Dermis microvascular lymphatic vessel endothelial cell (primary cell): ENCODE data around the gene MUC16. TPM values are rescaled to one million over a fixed set of nuclear protein-coding genes. Genes with fewer than 3 reads are reported as not detected.
"Not testable (repeated sequence)": the region's sequence is repeated elsewhere in the genome, so short reads cannot be mapped to it uniquely, and the experiment has no call there.

Source experiments
- DNase-seq, 2 donors: peaks; one replicate each; pipeline versions ENCODE4 v3.0.0 to v3.0.0-alpha.2; 2010; ENCODE audit warnings: low read depth in 2 of 2
- total RNA-seq: library from RNA; depleted of rRNA; stranded (reverse); fragments of >200 nt; gene quantifications from 2 replicates; pipeline ENCODE4 v1.2.1, GENCODE V29; 2014

MUC16 gene
- not detected in 2 replicates for total RNA-seq

DNA sequence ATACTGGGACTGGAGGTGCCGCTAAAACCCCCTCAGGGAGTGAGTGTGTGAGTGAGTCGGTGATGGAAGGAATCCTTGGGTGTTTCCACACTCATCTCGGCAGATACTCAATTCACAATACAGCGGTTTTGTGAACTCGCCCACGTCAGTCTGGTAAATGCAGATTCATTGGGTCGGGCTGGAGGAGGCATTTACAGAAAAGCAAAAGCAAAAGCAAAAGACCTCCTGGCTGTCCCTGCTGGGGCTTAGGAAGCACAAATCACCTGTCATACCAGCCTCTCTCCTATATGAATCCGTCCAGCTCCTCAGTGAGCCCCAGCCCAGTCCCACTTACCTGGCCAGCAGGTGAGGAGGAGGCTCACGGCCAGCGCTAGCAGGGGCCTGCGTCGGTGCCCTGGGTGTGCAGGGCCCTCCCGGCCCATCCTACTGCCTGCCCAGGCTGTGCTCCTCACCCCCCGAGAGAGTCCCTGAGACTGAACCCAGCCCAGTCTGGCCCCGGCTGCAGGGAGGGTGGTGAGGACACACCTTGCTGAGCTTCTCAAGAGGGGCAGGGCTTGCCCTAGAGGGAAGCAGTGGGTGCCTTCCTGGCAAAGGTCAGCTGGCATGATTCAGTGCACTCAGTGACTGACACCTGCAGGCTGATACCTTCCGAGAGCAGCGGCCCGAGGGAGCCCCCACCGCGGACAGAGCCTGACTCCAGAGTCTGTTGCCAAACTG lies at the start of gene MUC16:
Gene MUC16 (minus strand): TSS at position 475 of the 717 bp plus-strand sequence.
- no peak for DNase-seq

- no peak for DNase-seq
Observed at GRCh38 chr19:9058905-9059667, 48.9 kb upstream of the MUC16 start.

DNA sequence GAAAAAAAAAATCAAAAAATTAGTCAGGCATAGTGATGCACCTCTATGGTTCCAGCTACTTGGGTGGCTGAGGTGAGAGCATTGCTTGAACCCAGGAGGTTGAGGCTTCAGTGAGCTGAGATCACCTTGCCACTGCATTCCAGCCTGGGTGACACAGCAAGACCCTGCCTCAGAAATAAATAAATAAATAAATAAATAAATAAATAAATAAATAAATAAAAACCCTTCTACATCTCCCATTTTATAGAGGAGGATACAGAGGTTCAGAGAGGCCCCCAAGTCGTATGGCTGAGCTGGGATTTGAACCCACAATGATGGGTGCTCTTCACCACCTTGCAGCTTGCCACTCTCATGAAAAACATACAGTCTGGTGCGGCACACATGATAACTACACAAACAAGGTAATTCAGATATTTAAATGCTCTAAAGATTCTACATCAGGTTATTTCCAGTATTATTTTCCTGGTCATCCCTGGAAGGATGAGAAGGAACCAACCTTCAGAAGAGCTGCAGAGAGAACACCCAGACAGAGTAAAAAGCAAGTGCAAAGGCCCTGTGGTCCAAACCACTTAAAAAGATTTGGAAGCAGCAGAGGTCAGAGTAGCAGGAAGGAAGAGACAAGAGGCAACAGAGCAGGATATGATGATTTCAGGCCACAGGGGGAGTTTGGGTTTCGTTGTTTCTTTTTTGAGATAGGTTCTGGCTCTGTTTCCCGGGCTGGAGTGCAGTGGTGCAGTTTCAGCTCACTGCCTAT lies 47.5 kb upstream of the MUC16 start:
- no peak for DNase-seq

- DNase-seq = not testable (repeated sequence)
Observed at GRCh38 chr19:9056131-9056530, 45.9 kb upstream of the MUC16 start.

DNA sequence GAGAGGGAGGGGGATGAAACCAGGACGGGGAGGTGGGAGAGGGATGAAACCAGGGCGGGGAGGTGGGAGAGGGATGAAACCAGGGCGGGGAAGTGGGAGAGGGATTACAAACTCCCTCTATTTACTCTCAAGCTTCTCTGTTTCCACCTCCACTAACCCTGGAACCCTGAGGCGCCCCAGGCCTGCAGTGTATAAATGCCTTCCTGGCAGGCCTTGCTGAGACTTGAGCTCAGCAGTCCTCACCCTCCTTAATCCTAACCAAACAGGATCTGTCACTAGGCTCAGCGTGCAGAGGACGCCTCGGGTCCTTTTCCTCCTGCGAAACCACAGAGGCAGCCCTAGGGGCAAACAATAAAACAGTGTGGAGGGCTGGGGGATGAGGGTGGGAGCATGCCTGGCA lies 44.6 kb upstream of the MUC16 start:
- DNase-seq = no peak

- DNase-seq = no peak
Observed at GRCh38 chr19:9054207-9054606, 44.0 kb upstream of the MUC16 start.

DNA sequence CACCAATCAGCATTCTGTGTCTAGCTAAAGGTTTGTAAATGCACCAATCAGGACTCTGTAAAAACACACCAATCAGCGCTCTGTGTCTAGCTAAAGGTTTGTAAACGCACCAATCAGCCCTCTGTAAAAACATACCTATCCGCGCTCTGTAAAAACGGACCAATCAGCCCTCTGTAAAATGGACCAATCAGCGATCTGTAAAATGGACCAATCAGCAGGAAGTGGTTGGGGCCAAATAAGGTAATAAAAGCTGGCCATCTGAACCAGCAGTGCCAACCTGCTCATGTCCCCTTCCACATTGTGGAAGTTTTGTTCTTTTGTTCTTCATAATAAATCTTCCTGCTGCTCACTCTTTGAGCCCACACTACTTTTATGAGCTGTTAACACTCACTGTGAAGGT lies 43.5 kb upstream of the MUC16 start:
- DNase-seq = not testable (repeated sequence)

DNA sequence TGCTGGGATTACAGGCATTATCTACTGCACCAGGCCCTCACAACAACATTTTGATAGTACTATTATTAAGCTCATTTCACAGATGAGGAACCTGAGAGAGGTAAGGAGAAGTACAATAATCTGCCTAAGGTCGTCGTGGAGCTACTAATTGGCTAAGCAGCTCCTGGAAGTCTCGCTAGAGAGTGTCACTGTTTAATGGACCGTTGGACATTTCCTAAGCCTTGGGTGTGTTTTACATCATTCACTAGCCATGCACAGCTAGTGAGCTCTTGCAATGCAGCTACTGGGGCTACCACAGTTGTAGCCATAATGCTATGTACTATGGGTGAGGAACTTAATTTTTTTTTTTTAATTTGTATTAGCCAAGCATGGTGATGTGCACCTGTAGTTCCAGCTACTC lies 42.7 kb upstream of the MUC16 start:
- DNase-seq = no peak

- no peak for DNase-seq
Observed at GRCh38 chr19:9046694-9047093, 36.5 kb upstream of the MUC16 start.

- DNase-seq = no peak
Observed at GRCh38 chr19:9044449-9044848, 34.2 kb upstream of the MUC16 start.

DNA sequence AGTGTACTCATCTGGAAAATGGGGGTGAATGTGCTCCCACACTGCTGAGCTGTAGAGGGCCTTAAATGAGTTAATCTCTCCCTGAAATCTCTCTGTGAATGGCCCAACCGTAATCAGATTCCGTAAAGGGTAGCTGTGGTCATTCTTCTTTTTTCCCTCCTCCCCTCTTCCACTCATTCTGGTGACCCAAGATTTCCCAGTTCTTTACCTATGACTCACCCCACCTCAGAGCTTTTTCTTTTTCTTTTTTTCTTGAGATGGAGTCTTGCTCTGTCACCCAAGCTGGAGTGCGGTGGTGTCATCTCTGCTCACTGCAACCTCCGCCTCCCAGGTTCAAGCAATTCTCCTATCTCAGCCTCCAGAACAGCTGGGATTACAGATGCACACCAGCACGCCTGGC lies 33.3 kb upstream of the MUC16 start:
- DNase-seq = no peak

DNA sequence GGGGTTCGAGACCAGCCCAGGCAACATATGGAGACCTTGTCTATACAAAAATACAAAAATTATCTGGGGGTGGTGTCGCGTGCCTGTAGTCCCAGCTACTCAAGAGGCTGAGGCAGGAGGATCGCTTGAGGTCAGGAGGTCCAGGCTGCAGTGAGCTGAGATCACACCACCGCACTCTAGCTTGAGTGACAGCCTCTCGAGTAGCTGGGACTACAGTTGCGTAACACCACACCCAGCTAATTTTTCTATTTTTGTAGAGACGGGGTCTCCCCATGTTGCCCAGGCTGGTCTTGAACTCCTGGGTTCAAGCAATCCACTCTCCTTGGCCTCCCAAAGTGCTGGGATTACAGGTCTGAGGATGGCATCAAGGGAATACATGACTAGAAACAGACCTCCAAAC lies 30.8 kb upstream of the MUC16 start:
- no peak for DNase-seq

DNA sequence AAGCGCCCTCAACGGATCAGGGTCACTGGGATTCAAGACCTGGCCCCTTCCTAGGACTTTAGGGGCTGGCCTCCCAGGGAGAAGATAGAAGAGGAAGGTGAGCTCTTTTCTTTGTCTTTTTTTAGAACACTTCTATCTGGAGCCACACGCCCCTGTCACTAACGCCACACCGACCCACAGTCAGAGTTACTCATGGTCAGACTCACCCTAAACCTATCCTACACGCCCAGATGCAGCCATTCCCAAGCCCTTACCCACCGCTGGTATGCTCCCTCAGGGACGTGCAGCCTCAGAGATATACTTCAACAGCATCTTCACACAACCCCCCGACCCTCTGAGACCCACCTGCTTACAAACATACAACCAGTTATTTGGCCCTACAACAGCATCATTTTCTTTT lies 29.9 kb upstream of the MUC16 start:
- DNase-seq = no peak

DNA sequence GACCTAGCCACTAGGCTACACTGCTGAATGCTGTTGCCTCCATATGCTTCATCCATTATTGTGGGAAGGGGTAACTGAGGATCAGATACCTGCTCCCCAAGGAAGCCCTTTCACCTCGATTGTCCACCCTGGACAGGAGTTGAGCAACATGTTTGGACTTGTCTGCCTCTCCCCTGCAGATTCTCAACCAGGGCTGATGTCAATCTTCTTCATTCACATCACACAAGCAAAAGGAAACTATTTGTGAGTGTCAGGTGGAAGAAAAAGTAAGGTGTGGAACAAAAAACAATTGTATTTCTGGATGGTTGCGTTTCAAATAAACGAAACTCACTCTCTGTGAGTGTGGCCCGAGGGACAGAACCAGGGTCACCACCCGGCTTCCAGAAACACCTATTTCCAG lies 29.5 kb upstream of the MUC16 start:
- DNase-seq = no peak

DNA sequence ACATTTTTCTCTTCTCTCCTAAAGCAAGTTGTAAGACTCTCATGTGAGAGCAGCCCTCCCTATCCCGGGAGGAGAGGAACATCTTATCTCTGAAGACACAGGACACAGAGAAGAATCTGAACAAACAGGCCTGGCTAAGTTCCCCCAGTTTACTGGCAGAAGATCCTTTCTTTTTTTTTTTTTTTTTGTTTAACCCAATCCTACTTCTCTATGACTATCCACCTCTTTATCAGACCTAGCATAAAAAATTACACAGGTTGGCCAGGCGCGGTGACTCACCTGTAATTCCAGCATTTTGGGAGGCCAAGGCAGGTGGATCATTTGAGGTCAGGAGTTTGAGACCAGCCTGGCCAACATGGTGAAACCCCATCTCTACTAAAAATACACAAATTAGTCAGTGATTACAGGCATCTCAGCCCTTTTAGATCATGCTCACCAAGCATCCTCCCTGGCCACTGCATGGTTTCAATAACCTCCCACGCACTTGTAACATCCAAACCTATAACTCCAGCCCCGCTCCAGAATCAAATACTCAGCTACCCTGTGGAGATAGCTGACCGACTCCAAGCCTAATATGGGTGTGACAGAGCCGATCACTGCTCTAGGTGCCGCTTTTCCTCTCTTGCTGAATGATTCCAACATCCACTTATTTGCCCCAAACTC lies 27.3 kb upstream of the MUC16 start:
- no peak for DNase-seq

GRCh38 chr19:9032136-9032631 lies 22.0 kb upstream of the MUC16 start:
- DNase-seq = no peak

GRCh38 chr19:9018163-9018875 lies 8.1 kb upstream of the MUC16 start:
- no peak for DNase-seq

DNA sequence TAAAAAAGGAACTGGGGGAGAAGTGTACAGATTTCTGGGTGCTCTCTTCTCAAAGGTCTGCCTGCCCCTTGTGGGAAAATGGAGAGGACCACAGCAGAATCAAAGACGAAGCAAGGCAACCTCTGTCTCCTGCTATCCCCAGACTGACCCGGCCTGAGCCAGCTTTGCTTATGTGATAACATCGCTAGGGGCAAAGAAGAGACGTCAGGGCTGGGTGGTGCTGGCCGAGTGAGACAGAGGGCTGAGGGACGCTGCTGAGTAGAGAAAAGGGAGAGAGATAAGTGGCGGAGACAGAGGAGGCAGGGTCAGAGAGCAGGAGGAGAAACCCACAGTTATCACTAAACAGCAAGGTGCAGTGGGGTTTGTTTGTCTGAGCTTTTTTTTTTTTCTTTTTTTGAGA lies 4.6 kb upstream of the MUC16 start:
- no peak for DNase-seq

DNA sequence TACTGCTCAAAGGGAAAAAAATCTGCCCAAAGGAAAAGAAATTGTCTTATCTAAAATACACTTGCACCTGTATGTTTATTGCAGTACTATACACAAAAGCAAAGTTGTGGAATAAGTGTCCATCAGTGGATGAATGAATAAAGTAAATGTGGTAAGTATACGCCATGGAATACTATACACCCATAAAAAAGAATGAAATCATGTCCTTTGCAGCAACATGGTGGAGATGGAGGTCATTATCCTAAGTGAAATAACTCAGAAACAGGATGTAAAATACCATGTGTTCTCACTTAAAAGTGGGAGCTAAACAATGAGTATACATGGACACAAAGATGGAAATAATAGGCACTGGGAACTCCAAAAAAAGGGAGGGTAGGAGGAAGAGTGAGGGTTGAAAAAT lies 3.8 kb upstream of the MUC16 start:
- DNase-seq = no peak

DNA sequence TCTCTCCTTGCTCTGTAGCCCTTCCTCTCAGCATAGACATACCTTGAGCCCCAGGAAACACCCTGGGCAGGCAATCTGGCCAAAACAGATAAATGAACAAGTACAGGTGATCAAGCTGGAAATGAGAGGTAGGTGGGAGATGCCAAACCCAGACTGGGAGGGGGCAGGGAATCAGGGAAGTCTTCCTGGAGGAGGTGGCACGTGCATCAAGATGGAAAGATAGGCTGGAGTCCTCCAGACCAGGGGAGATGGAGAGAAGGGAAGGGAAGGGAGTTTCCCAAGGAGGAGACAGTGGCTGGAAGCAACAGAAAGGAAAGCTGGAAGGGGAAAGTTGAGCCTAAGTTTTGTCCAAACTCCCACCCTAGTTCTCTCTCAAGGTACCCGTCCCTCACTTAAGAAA lies 1.7 kb upstream of the MUC16 start:
- DNase-seq = no peak

DNA sequence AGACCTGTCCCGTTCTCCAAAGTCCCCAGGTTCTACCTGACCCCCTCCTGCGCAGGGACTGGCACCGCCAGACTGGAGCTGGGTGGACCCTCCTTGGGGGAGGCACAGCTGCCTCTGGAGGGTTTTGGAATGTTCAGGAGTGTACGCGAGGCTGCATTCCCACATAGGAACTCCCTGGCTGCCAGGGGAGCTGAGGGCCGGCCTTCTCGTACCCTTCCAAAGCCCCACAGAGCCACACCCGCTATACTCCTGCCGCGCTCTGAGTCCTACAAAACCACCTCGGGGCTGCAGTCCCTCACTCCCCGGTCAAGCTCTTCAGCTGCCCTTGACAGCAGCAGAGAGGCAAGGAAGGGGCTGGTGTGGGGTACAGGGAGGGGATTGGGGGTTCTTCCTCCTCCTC lies 484 bp upstream of the MUC16 start:
- no peak for DNase-seq
